Measurements from ENCODE around the gene ZMAT5.

DNA sequence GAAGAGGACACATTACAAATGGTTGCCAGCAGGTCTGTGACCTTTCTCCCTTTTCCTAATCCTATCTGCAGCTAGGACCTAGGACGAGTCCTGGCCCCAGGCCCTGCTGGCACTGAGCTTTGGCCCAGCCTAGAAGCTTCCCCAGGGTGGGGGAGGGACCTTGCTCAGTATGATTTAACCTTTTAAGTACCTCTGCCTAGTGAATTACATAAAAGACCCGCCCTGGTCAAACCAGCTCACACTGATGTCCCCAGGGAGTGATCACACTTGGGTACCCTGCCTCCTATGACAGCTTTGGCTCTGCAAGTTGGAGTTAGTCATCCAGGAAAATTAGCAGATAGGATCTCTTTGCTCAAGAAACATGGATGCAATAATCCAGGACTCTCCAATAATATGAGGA lies 49.3 kb upstream of the ZMAT5 start:
- no peak for TF ChIP-seq EZH2 (IDR thresholded peaks at IDR 0.05; ENCODE audit: insufficient read depth, low read length)
- TF ChIP-seq, protein P1, sequence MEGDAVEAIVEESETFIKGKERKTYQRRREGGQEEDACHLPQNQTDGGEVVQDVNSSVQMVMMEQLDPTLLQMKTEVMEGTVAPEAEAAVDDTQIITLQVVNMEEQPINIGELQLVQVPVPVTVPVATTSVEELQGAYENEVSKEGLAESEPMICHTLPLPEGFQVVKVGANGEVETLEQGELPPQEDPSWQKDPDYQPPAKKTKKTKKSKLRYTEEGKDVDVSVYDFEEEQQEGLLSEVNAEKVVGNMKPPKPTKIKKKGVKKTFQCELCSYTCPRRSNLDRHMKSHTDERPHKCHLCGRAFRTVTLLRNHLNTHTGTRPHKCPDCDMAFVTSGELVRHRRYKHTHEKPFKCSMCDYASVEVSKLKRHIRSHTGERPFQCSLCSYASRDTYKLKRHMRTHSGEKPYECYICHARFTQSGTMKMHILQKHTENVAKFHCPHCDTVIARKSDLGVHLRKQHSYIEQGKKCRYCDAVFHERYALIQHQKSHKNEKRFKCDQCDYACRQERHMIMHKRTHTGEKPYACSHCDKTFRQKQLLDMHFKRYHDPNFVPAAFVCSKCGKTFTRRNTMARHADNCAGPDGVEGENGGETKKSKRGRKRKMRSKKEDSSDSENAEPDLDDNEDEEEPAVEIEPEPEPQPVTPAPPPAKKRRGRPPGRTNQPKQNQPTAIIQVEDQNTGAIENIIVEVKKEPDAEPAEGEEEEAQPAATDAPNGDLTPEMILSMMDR (IDR thresholded peaks at IDR 0.05; ENCODE audit: insufficient read depth, low read depth, low read length): no peak

All from astrocyte (in vitro differentiated cells and primary cell).